ENCODE data around the gene ASPG.

ASPG gene

DNA sequence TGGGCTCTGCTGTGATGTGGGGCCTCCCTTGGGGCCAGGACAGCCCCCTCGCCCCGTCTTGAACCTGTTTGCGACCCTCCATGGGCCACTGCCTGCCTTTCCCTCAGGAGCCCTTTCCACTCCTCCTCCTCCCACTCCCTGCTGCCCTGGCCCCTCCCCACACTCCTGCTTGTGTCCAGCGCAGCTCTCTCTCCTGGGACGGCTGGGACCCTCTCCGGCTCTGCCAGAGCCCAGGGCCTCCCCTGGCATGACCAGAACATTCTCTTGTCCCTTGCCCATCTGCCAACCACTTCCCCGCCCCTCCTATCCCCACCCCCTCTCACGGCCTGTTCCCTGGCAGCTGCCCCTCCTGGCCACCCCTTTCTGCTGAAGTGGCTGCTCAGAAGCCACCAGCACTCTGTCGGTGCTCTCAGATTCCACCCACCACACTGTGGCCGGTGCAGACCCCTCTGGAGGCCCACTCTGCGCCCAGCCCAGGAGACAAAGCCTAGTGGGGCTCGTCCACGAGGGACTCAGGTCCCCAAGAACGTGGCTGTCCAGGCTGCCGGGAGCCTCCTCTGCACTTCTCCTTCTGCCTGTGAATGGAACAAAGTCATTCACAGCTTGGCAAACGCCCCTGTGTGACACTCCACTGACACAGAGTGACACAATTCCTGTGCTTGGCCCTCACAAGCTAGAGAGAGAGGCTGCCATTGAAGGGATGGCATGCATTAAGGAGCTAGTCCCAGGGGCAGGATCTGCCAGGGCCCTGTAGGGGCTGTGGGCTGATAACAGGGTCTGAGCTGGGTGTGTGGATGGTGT is 1.4 kb downstream of the ASPG start:
- Histone ChIP-seq H3K4me1 (ENCODE audit: control insufficient read depth, insufficient read depth, low read length, unreplicated experiment) (no peaks in the 10 kb centered on the region), H3K27me3 (ENCODE audit: insufficient read depth, low read length) (peaks cover 41% of the 10 kb centered on the region), H3K79me2 (ENCODE audit: control insufficient read depth, insufficient read depth, low read length, unreplicated experiment) (no peaks in the 10 kb centered on the region), H2AFZ (ENCODE audit: low read length, unreplicated experiment) (no peak overlapping the region), H3K4me3 (ENCODE audit: low read depth, low read length) (no peak overlapping the region), H3K36me3 (ENCODE audit: insufficient read depth, low read length) (no peaks in the 10 kb centered on the region), H3K27ac (ENCODE audit: low read depth, low read length) (no peak overlapping the region)

DNA sequence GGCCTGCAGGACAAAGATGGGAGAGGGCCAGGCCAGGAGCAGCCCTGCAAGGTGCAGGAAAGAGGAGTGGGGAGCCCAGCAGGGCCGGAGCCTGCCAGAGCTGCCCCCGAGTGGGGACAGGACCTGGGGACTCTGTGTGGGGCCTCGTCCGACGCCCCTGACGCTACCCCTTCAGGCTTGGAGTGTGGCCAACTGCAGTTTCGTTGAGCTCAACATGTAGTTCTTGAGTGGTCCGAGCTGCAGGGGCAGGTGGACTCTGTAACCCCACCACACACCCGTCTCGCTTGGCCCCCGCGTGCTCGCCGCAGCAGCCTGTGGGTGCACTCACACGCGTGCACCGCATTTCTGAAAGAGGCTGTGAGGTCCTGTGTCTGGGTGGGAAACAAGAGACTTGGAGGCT is 2.0 kb downstream of the ASPG start:
- no peaks in the 10 kb centered on the region for H3K4me1 ChIP-seq (ENCODE audit: control insufficient read depth, insufficient read depth, low read length, unreplicated experiment)

DNA sequence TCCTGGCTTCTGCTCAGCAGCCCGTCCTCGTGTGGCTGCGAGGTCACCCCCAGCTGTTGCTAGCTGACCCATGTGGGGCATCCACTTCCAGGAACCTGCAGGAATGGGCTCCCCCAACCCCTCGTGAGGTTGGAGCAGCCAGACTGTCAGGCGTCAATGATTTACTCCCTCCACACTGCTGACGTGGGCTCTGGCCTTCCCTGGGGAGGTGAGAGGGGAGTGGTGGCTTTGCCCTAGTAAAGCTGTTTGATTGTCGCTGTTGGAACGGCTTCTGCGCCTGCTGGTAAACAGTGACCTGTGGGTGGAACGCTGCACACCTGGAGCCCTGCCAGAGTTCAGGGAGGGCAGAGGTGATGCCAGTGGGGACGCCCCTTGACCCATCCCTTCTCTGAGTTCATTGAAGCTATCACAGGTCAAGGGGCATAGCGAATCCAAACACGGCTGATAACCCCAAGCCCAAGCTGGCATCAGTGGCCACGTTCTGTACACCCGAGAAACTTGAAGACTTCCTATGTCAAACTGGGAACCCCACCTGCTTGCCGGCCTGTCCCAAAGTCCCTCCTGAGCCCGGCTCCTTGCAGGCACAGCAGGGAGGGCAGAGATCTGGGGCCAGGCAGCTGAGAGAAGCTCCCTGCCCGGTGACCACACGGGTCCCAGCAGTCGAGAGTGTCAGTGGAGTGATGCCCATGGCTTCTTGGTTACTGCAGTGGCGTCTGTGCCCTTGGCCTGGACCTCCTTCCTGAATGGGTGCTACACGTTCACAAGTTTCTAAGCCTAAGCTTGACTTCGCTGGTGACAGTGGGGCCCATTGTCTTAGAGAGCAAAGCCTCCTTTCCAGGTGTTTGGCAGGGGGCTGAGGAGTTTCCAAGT is 2.7 kb downstream of the ASPG start:
- no peak overlapping the region for H3K4me3 ChIP-seq (ENCODE audit: low read depth, low read length)
- H3K27ac ChIP-seq (ENCODE audit: low read depth, low read length), result no peak overlapping the region
- H2AFZ ChIP-seq (ENCODE audit: low read length, unreplicated experiment), result no peak overlapping the region
- no peaks in the 10 kb centered on the region for H3K79me2 ChIP-seq (ENCODE audit: control insufficient read depth, insufficient read depth, low read length, unreplicated experiment)
- H3K27me3 ChIP-seq (ENCODE audit: insufficient read depth, low read length), result peaks cover 29% of the 10 kb centered on the region
- no peaks in the 10 kb centered on the region for H3K4me1 ChIP-seq (ENCODE audit: control insufficient read depth, insufficient read depth, low read length, unreplicated experiment)
- H3K36me3 ChIP-seq (ENCODE audit: insufficient read depth, low read length), result no peaks in the 10 kb centered on the region

More for the DNA sequence above, 2.0 kb downstream of the ASPG start:
- Histone ChIP-seq H2AFZ (ENCODE audit: low read length, unreplicated experiment) (no peak overlapping the region), H3K27me3 (ENCODE audit: insufficient read depth, low read length) (peaks cover 34% of the 10 kb centered on the region), H3K4me3 (ENCODE audit: low read depth, low read length) (no peak overlapping the region), H3K36me3 (ENCODE audit: insufficient read depth, low read length) (no peaks in the 10 kb centered on the region), H3K27ac (ENCODE audit: low read depth, low read length) (no peak overlapping the region), H3K79me2 (ENCODE audit: control insufficient read depth, insufficient read depth, low read length, unreplicated experiment) (no peaks in the 10 kb centered on the region)

DNA sequence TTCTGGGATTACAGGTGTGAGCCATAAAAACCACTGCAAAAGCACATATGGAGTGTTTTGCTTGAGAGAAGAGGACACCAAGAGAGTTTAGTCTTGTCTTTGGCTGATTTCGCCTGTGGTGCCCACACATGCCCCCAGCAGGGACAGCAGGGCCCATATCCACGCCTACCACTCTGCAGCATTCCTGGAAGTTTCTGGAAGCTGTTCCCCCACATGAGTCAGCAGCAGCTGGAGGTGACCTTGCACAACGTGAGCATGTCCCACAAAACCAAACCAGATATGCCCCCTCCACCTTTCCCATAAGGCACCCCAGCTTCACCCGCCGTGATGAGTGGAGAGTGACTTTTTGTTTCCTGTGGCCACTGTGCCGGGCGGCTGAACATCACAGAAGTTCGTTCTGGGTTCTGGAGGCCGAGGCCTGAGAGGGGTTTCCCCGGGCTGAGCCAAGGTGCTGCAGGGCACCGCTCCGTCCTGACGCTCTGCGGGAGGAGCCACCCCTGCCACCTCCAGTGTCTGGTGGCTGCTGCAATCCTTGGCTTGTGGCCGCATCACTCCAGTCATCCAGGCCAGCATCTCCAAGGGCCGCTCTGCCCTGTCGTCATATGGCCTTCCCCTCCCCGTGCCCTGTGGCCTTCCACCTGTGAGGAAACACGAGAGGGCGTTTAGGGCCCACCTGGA is 4.7 kb downstream of the ASPG start:
- no peaks in the 10 kb centered on the region for H3K79me2 ChIP-seq (ENCODE audit: control insufficient read depth, insufficient read depth, low read length, unreplicated experiment)
- no peak overlapping the region for H3K27ac ChIP-seq (ENCODE audit: low read depth, low read length)
- no peak overlapping the region for H2AFZ ChIP-seq (ENCODE audit: low read length, unreplicated experiment)
- no peaks in the 10 kb centered on the region for H3K4me1 ChIP-seq (ENCODE audit: control insufficient read depth, insufficient read depth, low read length, unreplicated experiment)
- no peaks in the 10 kb centered on the region for H3K36me3 ChIP-seq (ENCODE audit: insufficient read depth, low read length)
- H3K27me3 ChIP-seq (ENCODE audit: insufficient read depth, low read length), result peaks cover 10% of the 10 kb centered on the region; the same call in 1 of the 2 replicates
- H3K4me3 ChIP-seq (ENCODE audit: low read depth, low read length), result no peak overlapping the region

DNA sequence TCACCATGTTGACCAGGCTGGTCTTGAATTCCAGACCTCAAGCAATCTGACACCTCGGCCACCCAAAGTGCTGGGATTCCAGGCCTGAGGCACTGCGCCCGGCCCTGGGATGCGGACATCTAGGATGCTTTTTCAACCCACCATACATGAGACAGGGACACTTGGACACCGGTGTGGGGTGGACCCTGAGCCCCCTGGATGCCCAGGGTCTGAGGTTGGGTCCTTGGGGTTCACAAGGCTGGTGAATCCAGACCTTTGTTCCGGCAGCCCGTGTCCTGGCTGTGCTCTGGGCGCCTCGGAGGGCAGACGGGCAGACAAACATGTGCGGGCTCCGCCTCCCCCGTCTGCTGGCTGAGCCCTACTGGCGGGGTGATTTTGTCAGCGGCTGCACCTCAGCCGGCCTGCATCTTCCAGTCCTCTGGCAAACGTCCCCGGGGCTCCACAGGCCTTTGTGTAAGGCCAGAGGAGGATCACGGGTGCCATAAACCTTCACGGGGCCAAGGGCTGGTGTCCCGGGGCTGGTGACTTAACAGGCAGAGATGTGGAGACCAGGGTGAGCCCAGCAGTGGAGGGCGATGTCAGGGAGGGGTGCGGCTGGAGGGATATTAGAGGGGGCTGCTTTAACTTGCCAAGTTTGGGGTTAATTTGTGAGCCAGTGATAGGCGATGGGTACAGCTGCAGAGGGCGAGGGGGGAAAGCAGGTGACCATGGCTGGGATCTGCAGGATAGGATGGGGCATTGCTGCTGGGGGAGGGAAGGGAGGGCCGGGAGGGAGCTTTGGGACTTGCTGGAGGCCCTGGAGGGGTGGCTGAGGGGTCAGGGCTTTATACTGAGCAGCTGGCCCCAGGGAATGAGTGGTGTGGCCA is 5.8 kb downstream of the ASPG start:
- Histone ChIP-seq H3K79me2 (ENCODE audit: control insufficient read depth, insufficient read depth, low read length, unreplicated experiment) (no peaks in the 10 kb centered on the region), H3K27me3 (ENCODE audit: insufficient read depth, low read length) (peaks cover 2% of the 10 kb centered on the region; the same call in 1 of the 2 replicates), H3K36me3 (ENCODE audit: insufficient read depth, low read length) (no peaks in the 10 kb centered on the region), H3K4me1 (ENCODE audit: control insufficient read depth, insufficient read depth, low read length, unreplicated experiment) (no peaks in the 10 kb centered on the region), H2AFZ (ENCODE audit: low read length, unreplicated experiment) (no peak overlapping the region), H3K27ac (ENCODE audit: low read depth, low read length) (no peak overlapping the region), H3K4me3 (ENCODE audit: low read depth, low read length) (no peak overlapping the region)

DNA sequence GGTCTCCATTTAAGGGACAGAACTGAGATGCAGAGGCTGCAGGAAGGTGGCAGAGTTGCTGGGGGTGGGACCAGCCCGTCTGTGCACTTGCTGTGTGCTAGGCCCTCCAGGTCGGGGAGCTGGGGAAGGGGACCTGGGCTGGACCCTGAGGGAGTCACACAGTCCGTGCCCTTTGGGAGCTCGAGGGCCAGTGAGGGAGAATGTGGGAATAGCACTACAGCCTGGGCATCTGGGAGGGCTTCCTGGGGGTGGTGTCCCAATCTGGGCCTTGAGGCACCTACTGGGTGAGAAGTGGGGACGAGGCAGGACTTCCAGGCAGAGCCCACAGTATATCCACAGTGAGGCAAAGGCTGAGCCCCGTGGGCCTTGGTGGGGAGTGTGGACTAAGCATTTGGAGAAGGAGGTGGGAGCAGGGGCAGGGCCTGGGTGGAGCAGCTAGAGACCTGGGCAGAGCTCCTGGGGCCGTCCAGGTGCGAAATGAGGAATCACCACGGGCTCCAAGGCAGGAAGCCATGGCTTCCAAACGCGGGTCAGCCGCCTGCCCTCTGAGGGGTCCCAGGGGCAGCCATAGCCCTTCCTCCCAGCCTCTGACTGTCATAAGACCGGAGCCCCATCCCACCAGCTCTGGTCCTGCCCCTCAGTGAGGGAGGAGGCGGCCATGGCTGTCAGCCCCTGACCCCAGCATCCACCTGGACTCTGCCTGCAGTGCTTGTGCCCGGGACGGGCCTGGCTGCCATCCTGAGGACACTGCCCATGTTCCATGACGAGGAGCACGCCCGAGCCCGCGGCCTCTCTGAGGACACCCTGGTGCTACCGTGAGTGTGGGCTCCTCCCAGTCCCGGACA is 6.6 kb downstream of the ASPG start:
- Histone ChIP-seq H3K4me3 (ENCODE audit: low read depth, low read length) (no peak overlapping the region), H3K4me1 (ENCODE audit: control insufficient read depth, insufficient read depth, low read length, unreplicated experiment) (no peaks in the 10 kb centered on the region), H3K27me3 (ENCODE audit: insufficient read depth, low read length) (no peaks in the 10 kb centered on the region), H3K36me3 (ENCODE audit: insufficient read depth, low read length) (no peaks in the 10 kb centered on the region), H3K27ac (ENCODE audit: low read depth, low read length) (no peak overlapping the region), H3K79me2 (ENCODE audit: control insufficient read depth, insufficient read depth, low read length, unreplicated experiment) (no peaks in the 10 kb centered on the region), H2AFZ (ENCODE audit: low read length, unreplicated experiment) (no peak overlapping the region)

DNA sequence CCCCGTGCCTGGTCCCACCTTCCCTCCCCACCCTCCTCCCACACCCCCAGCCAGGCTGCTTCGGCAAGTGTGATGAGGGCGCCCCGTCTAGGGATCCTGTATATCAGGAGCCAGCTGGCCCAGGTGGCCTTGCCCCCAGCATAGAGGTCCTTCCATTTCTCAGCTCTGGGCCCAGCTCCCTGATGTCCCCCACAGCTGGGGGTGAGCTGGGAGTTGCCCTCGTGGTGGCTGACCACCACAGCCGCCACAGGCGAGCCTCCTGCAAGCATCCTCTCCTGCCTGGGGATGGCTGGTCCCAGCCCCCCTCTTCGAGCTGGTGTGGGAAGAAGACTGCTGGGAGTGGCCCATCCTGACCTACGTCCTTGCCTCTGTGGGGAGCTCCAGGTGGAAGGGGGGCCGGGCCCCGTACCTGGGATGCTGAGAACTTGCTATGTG is 7.4 kb downstream of the ASPG start:
- H3K27ac ChIP-seq (ENCODE audit: low read depth, low read length), result no peak overlapping the region
- no peak overlapping the region for H2AFZ ChIP-seq (ENCODE audit: low read length, unreplicated experiment)
- no peak overlapping the region for H3K4me3 ChIP-seq (ENCODE audit: low read depth, low read length)
- no peaks in the 10 kb centered on the region for H3K27me3 ChIP-seq (ENCODE audit: insufficient read depth, low read length)
- H3K36me3 ChIP-seq (ENCODE audit: insufficient read depth, low read length), result no peaks in the 10 kb centered on the region
- no peaks in the 10 kb centered on the region for H3K4me1 ChIP-seq (ENCODE audit: control insufficient read depth, insufficient read depth, low read length, unreplicated experiment)
- H3K79me2 ChIP-seq (ENCODE audit: control insufficient read depth, insufficient read depth, low read length, unreplicated experiment), result no peaks in the 10 kb centered on the region

DNA sequence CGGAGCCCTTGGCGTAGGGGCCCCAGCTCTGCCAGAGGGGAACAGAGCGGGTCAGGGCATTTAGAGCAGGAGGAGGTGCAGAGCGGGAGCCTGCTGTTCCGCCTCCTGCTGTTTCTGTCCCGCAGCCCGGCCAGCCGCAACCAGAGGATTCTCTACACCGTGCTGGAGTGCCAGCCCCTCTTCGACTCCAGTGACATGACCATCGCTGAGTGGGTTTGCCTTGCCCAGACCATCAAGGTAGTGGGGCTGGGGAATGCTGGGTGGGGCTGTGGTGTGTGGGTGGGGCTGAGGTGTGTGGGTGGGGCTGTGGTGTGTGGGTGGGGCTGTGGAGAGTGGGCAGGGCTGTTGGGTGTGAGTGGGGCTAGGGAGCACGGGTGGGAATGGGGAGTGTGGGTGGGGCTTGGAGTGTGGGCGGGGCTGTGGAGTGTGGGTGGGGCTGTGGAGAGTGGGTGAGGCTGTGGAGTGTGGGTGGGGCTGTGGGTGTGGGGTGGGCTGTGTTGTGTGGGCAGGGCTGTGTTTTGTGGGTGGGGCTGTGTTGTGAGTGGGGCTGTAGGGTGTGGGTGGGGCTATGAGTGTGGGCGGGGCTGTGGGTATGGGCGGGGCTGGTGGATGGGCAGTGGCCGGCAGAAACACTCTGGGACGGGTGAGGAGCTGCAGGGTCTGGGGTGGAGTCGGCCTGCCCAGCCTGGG is 8.0 kb downstream of the ASPG start:
- Histone ChIP-seq H3K79me2 (ENCODE audit: control insufficient read depth, insufficient read depth, low read length, unreplicated experiment) (no peaks in the 10 kb centered on the region), H2AFZ (ENCODE audit: low read length, unreplicated experiment) (no peak overlapping the region), H3K36me3 (ENCODE audit: insufficient read depth, low read length) (no peaks in the 10 kb centered on the region), H3K27ac (ENCODE audit: low read depth, low read length) (no peak overlapping the region), H3K4me3 (ENCODE audit: low read depth, low read length) (no peak overlapping the region), H3K4me1 (ENCODE audit: control insufficient read depth, insufficient read depth, low read length, unreplicated experiment) (no peaks in the 10 kb centered on the region), H3K27me3 (ENCODE audit: insufficient read depth, low read length) (no peaks in the 10 kb centered on the region)

DNA sequence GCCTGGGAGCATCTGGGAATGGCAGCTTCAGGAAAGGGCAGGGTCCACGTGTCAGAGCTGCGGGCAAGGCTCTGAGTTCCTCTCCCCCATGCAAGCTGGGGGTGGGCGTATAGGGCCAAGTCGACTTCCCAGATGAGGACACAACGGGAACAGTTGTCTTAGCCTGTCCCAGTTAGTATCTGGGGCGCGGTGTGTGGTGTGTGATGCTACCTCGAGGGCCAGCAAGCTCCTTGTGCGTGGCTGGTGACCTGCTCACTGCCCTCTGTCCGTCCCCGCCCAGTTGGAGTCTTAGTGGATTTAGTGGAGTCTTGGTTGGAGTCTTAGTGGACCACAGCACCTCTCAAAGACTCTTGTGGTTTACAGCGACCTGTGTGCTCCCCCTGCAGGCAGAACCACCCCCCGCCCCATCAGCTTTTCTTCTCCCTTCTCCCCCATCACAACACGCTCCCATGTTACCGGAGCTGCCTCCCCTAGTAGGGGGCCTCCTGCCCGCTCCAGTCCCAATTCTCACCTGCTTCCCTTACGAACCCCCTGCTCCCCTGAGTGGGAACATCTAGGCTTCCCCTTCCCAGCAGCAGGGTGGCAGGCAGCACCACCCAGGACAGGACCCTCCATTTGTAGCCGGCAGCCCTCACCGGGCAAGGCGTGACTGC is 8.7 kb downstream of the ASPG start:
- Histone ChIP-seq H3K27me3 (ENCODE audit: insufficient read depth, low read length) (no peaks in the 10 kb centered on the region), H2AFZ (ENCODE audit: low read length, unreplicated experiment) (no peak overlapping the region), H3K4me1 (ENCODE audit: control insufficient read depth, insufficient read depth, low read length, unreplicated experiment) (no peaks in the 10 kb centered on the region), H3K79me2 (ENCODE audit: control insufficient read depth, insufficient read depth, low read length, unreplicated experiment) (no peaks in the 10 kb centered on the region), H3K27ac (ENCODE audit: low read depth, low read length) (no peak overlapping the region), H3K4me3 (ENCODE audit: low read depth, low read length) (no peak overlapping the region), H3K36me3 (ENCODE audit: insufficient read depth, low read length) (no peaks in the 10 kb centered on the region)

All from ACC112 (cell line).